Measurements from ENCODE around the gene TMEM239.

- TF ChIP-seq POLR2A (IDR thresholded peaks at IDR 0.05; ENCODE audit: low read depth), result no peak
- no peak for TF ChIP-seq CTCF (IDR thresholded peaks at IDR 0.05)
Measured at GRCh38 chr20:2864626-2865025, 48.5 kb downstream of the TMEM239 start.

Data from esophagus muscularis mucosa (tissue), 3 donors.